Stimulated activated CD8-positive, alpha-beta memory T cell treated with anti-CD3 and anti-CD28 coated beads, Interleukin-4, amount 100 ng/mL, for 24 hours (primary cell): ENCODE results near the gene UNKL.
A peak's percentile ranks its signal among the peaks of the same experiment; 100 is the strongest.

Source experiments
- DNase-seq: peaks from one replicate; pipeline ENCODE4 v3.0.0-alpha.2; 2020; ENCODE audit warnings: low read depth

UNKL gene

GRCh38 chr16:1351582-1352362 is 62.7 kb downstream of the UNKL start, which contains the start of the genes GNPTG and TSR3:
GNPTG (plus strand) TSS chr16:1351931; CDS start chr16:1351966, 35 bp downstream.
TSR3 (minus strand) TSS chr16:1351878; CDS start chr16:1351804, 74 bp downstream.
- DNase-seq, result peak; percentile 80

DNA sequence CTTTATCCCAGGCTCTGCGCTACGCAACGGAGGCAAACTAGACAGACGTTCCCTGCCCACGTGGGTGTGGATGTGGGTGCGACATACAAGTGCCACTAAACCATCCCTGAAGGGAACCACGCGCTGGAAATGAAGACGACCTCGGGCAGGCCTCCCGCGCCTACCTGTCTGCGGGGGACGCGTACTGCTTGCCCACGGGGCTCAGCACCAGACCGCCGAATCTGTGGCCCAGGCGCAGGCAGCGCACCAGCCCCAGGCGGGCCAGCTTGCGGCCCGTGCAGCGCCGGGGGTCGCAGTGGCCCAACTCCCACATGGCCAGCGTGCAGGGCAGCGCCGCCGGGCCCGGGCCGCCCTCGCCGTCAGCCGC is 63.3 kb downstream of the UNKL start:
- DNase-seq, result no peak

- no peak for DNase-seq
These were observed 63.8 kb downstream of the UNKL start for GRCh38 chr16:1350691-1351090.

- DNase-seq, result no peak
These were observed 64.6 kb downstream of the UNKL start for GRCh38 chr16:1349951-1350350.

DNA sequence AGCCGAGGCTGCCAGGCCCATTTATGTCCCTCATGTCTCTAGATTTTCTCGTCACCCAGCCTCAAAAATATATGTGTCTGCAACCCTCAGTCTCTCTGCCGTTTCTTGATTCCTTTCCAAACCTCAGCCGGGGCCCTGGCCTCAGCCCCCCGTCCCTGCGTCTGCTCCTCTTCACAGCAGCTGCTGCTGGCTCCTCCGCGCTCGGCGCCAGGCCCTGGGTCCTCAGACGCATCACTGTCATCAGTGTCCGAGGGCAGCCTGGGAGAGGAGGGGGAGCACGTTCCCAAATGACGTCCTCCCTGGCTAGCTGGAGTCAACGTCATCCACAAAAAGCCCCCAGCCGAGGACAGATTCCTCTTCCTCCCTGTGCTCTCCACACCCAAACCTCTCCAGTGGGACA is 65.2 kb downstream of the UNKL start:
- no peak for DNase-seq

DNA sequence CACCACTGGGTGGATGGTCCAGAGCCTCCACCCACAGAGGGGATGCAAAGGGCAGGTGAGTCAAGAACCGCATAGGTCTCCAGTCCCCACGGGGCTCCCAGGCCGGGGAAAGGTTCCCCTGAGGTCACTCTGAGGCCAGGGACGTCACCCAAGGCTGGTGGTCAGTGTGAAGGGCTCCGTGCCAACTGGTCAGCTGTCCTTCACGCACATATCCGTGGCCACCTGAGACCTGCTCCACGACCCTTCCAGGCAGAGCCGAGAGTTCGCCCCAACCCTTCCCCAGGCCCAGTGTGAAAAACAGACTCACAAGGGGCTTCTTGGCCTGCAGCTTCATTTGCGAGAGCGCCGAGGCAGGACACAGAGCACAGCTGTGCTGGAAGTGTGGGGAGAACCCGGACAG is 65.6 kb downstream of the UNKL start:
- no peak for DNase-seq

GRCh38 chr16:1348441-1348840 is 66.1 kb downstream of the UNKL start:
- no peak for DNase-seq

DNA sequence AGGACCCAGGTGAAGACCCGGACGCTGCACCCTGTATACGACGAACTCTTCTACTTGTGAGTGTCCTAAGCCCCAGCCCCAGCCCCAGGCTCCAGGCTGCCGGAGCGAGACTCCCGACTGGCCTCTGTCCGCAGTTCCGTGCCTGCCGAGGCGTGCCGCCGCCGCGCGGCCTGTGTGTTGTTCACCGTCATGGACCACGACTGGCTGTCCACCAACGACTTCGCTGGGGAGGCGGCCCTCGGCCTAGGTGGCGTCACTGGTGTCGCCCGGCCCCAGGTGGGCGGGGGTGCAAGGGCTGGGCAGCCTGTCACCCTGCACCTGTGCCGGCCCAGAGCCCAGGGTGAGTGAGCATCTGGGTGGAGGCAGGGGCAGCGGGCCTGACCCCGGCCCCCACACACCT is 66.5 kb downstream of the UNKL start:
- no peak for DNase-seq

GRCh38 chr16:1347286-1347855 is 67.1 kb downstream of the UNKL start:
- DNase-seq, result no peak

DNA sequence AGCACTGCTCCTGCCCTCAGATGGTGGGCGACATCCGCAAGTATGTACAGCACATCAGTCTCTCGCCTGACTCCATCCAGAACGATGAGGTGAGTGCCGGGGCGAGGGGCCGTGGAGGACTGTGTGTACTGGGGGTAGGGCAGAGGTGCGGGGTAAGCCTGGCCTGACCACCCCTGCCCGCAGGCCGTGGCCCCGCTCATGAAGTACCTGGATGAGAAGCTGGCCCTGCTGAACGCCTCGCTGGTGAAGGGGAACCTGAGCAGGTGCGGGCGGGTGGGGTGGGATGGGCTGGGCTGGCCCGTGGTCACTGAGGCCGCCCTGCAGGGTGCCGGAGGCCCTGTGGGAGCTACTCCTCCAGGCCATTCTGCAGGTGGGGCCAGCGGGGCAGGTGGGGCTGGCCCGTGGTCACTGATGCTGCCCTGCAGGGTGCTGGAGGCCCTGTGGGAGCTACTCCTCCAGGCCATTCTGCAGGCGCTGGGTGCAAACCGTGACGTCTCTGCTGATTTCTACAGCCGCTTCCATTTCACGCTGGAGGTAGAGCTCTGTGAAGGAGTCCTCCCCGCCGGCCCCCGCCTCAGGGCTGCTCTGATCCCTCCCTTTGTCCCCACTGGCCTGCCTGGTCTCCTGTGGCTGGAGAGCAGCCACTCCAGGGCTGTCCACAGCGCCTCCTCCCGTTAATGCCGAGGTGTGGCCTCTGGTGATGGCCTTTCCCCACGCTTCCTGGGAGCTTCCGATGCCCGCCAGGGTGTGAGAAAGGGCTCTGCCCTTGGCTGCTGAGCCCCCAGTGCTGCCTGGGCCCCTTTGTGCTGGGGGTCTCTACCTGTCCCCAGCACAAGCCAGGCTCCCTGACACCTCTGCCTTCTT is 67.8 kb downstream of the UNKL start:
- DNase-seq, result no peak

GRCh38 chr16:1345651-1346421 is 68.7 kb downstream of the UNKL start:
- DNase-seq, result no peak

DNA sequence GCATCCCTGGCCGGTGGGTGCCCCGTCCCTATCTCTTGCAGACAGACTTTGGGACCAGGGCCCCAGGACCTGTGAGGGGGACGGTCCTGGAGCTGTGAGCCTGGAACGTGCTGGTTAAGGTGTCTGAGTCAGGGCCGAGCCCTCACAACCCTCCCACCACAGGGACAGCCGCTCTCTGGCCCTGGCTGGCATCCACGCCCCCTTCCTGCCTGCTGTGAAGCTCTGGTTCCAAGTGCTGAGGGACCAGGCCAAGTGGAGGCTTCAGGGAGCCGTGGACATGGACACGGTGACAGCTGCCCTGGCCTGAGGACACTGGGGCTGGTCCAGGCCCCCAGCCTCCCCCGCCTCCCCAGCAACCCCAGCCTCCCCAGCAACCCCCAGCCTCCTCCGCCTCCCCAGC is 69.4 kb downstream of the UNKL start:
- no peak for DNase-seq

GRCh38 chr16:1344499-1344898 is 70.0 kb downstream of the UNKL start:
- DNase-seq, result no peak

DNA sequence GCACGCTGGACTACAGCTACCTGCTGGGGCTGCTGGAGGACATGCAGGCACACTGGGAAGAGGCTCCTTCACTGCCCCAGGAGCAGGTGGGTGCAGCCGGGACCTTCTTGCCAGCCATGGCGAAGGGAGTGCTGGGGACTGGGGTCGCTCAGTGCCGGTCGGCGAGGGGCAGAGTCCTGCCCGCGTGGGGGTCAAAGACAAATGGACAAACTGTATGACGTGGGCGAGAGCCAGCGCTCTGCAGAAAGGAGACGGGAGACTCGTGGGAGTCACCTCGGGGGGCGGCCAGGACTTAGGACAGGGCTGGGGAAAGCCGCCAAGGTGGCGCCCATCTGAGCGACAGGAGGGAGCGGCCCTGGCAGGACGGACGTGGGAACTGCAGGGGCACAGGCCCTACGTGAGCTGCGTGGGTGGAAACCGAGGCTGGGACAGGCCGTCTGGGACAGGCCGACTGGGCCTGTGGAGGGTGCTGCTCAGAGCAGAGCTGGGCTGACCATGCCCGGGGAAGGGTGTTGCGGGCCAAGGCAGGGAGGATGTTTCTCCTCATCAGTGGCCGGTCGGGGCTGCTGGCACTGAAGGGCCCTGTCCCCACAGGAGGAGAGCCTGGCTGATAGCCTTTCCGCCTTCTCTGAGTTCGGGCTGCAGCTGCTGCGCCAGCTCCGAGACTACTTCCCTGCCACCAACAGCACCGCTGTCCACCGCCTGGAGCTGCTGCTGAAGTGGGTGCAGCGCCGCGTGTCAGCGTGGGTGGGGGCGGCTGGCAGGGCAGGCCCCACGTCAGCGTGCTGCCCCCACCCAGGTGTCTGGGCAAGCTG is 70.9 kb downstream of the UNKL start:
- no peak for DNase-seq

DNA sequence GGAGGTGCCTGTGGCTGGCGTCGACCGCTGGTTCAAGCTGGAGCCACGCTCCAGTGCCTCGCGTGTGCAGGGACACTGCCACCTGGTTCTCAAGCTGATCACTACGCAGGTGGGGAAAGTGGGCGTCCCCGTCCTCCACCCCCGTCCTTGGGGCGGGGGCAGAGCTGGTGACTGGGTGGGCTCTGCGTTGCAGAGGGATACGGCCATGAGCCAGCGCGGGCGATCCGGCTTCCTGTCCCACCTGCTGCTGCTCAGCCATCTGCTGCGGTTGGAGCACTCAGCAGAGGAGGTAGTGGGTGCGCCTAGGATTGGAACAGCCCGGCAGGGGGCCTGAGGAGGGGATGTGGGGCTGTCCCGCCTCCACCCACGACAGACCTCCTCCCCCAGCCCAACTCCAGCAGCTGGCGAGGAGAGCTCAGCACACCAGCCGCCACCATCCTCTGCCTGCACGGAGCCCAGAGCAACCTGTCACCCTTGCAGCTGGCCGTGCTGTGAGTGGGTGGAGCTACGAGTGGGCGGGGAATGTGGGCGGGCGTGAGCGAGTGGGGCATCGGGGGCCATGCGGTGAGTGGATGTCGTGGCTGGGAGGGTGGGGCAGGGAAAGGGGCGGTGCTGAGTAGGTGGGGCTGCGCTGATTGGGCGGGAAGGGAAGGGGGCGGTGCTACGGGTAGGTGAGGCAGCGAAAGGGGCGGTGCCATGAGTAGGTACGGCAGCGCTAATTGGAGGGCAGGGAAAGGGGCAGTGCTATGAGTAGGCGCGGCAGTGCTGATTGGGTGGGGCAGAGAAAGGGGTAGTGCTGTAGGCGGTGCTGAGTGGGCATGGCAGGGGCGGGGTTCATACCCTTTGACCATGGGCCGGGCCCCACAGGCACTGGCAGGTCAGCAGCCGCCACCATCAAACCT is 71.7 kb downstream of the UNKL start:
- DNase-seq, result peak; percentile 81

- DNase-seq, result no peak
These were observed 72.7 kb downstream of the UNKL start for GRCh38 chr16:1341495-1342420.

DNA sequence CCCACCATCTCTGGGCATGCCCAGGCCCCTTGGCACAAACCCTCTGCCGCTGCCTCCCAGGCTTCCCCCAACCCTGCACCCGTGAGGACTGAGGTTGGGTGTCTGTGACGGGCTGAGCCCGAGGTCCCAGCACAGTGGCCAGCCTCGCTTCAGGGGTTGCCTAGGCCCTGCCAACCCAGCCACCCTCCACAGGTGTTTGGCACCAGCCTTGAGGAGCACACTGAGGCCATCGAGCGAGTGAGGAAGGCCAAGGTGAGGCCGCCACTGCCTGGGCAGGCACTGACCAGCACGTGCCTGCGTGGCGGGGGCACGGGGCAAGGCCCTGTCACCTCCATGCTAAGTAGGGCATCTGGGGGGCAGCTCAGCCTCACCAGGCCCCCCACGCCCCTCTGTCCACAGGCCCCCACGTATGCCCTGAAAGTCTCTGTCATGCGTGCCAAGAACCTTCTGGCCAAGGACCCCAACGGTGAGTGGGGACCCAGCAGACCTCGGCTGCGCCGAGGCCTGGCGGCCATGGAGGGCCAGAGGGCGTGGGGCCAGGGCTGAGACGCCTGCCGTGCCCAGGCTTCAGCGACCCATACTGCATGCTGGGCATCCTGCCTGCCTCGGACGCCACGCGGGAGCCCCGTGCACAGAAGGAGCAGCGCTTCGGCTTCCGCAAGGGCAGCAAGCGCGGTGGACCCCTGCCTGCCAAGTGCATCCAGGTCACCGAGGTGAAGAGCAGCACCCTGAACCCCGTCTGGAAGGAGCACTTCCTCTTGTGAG is 73.6 kb downstream of the UNKL start:
- no peak for DNase-seq
